Uterus (tissue), 2 donors: ENCODE data around the gene DNMT3A.

Source experiments
- POLR2A ChIP-seq, 2 donors: fragments of 450-650 bp; IDR thresholded peaks; one replicate each; pipeline ENCODE4 v1.6.1; 2016; ENCODE audit warnings: antibody characterized with exemption in 2 of 2, mild to moderate bottlenecking in 1 of 2, moderate library complexity in 1 of 2
- TF ChIP-seq, protein P1 (sequence below), 4 experiments: fragments of 200-600 bp in 2 of 4; fragments of 450-650 bp in 2 of 4; sonication (generic) in 2 of 4; IDR thresholded peaks; one replicate each; pipeline ENCODE4 v1.5.1; 2016 to 2019; ENCODE audit warnings: antibody characterized with exemption in 4 of 4, mild to moderate bottlenecking in 2 of 4, moderate library complexity in 1 of 4

DNA sequence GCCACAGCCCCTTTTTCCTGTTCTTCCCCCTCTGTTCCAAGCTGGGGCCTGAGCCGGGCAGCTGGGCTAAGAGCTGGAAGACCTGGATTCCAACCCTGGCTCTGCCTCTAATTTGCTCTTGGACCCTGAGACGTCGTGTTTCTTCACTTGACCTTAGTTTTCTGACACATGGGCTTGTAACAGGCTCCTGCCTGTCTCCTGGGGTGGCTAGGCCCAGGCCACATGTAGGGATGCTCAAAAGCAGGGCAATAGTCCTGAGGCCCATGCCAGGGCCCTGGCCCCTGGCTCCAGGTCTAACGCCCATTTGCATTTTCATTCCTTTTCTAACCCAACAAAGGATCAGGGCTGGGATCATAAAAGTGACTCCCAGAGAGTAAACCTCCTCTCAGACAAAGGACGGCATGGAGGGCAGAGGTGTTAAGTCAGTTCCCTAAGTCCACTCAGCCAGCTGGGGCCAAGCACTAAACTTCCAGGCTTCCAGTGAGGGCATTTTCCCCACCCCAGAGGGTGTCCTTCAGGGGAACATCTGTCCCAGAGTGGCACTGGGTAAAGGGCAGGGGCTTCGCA, 16.6 kb upstream of the DNMT3A start:
- TF ChIP-seq POLR2A (IDR thresholded peaks at IDR 0.05), result no peak
- TF ChIP-seq, protein P1, sequence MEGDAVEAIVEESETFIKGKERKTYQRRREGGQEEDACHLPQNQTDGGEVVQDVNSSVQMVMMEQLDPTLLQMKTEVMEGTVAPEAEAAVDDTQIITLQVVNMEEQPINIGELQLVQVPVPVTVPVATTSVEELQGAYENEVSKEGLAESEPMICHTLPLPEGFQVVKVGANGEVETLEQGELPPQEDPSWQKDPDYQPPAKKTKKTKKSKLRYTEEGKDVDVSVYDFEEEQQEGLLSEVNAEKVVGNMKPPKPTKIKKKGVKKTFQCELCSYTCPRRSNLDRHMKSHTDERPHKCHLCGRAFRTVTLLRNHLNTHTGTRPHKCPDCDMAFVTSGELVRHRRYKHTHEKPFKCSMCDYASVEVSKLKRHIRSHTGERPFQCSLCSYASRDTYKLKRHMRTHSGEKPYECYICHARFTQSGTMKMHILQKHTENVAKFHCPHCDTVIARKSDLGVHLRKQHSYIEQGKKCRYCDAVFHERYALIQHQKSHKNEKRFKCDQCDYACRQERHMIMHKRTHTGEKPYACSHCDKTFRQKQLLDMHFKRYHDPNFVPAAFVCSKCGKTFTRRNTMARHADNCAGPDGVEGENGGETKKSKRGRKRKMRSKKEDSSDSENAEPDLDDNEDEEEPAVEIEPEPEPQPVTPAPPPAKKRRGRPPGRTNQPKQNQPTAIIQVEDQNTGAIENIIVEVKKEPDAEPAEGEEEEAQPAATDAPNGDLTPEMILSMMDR (IDR thresholded peaks at IDR 0.05), result no peak
